Type B pancreatic cell (in vitro differentiated cells): Measurements from ENCODE around the gene TRMT2A. TPM values are rescaled to one million over a fixed set of nuclear protein-coding genes. Genes with fewer than 3 reads are reported as not detected.

Source experiments
- DNase-seq: peaks from one replicate; pipeline ENCODE4 v3.0.0; 2021; ENCODE audit warnings: mixed read lengths; ENCODE audit not compliant: unreplicated experiment; ENCODE audit errors: extremely low spot score
- H3K27ac Mint-ChIP-seq: 2 replicates; pipeline ENCODE4 v1.8.0; 2021; ENCODE audit warnings: mild to moderate bottlenecking, mixed read lengths
- H3K27me3 Mint-ChIP-seq: 2 replicates; pipeline ENCODE4 v1.8.0; 2021; ENCODE audit warnings: mixed read lengths
- H3K36me3 Mint-ChIP-seq: 2 replicates; pipeline ENCODE4 v1.8.0; 2021; ENCODE audit warnings: mixed read lengths
- H3K4me1 Mint-ChIP-seq: one replicate; pipeline ENCODE4 v1.8.0; 2021; ENCODE audit warnings: mixed read lengths; ENCODE audit not compliant: unreplicated experiment
- H3K4me3 Mint-ChIP-seq: 2 replicates; pipeline ENCODE4 v1.8.0; 2021; ENCODE audit warnings: mild to moderate bottlenecking, mixed read lengths
- H3K9me3 Mint-ChIP-seq: 2 replicates; pipeline ENCODE4 v1.8.0; 2021; ENCODE audit warnings: mixed read lengths
- CTCF ChIP-seq: fragments of 200-600 bp; sonication (generic); conservative IDR thresholded peaks from 2 replicates; pipeline ENCODE4 v1.5.0; 2021; ENCODE audit warnings: antibody characterized with exemption, mild to moderate bottlenecking
- total RNA-seq: library from RNA; stranded (reverse); gene quantifications from 2 replicates; pipeline ENCODE4 v1.2.1, GENCODE V29; 2021; ENCODE audit warnings: low replicate concordance

Gene TRMT2A
- total RNA-seq, 1 donor from 2014 or later = 64.8 TPM

- Mint-ChIP-seq H3K4me3 (no peak overlapping the region), H3K9me3 (no peaks in the 10 kb centered on the region), H3K36me3 (no peaks in the 10 kb centered on the region), H3K27me3 (no peaks in the 10 kb centered on the region), H3K27ac (no peak overlapping the region), H3K4me1 (no peaks in the 10 kb centered on the region)
- no peak for DNase-seq
- TF ChIP-seq CTCF = no peak
Measured at GRCh38 chr22:20142711-20143621, 25.9 kb upstream of the TRMT2A start.

GRCh38 chr22:20141186-20142077 is 24.4 kb upstream of the TRMT2A start:
- Mint-ChIP-seq H3K27me3 (no peaks in the 10 kb centered on the region), H3K9me3 (no peaks in the 10 kb centered on the region), H3K4me1 (peaks cover 3% of the 10 kb centered on the region), H3K36me3 (no peaks in the 10 kb centered on the region), H3K4me3 (no peak overlapping the region), H3K27ac (no peak overlapping the region)
- no peak for TF ChIP-seq CTCF
- no peak for DNase-seq

GRCh38 chr22:20140521-20140964 is 23.5 kb upstream of the TRMT2A start:
- no peak overlapping the region for H3K27ac Mint-ChIP-seq
- peaks cover 6% of the 10 kb centered on the region for H3K4me1 Mint-ChIP-seq
- no peak for DNase-seq

GRCh38 chr22:20140107-20140445 is 23.1 kb upstream of the TRMT2A start:
- H3K27me3 Mint-ChIP-seq = no peaks in the 10 kb centered on the region
- TF ChIP-seq CTCF = no peak
- peaks cover 6% of the 10 kb centered on the region for H3K4me1 Mint-ChIP-seq

More at GRCh38 chr22:20140521-20140964, 23.5 kb upstream of the TRMT2A start:
- TF ChIP-seq CTCF = no peak
- Mint-ChIP-seq H3K27me3 (no peaks in the 10 kb centered on the region), H3K4me3 (no peak overlapping the region), H3K36me3 (no peaks in the 10 kb centered on the region), H3K9me3 (no peaks in the 10 kb centered on the region)

GRCh38 chr22:20139391-20140106 is 22.5 kb upstream of the TRMT2A start:
- no peak for DNase-seq
- Mint-ChIP-seq H3K4me3 (no peak overlapping the region), H3K27ac (no peak overlapping the region), H3K27me3 (no peaks in the 10 kb centered on the region), H3K4me1 (peaks cover 7% of the 10 kb centered on the region), H3K36me3 (no peaks in the 10 kb centered on the region), H3K9me3 (no peaks in the 10 kb centered on the region)
- no peak for TF ChIP-seq CTCF

More at GRCh38 chr22:20140107-20140445, 23.1 kb upstream of the TRMT2A start:
- no peaks in the 10 kb centered on the region for H3K9me3 Mint-ChIP-seq
- no peak for DNase-seq
- no peak overlapping the region for H3K27ac Mint-ChIP-seq
- H3K36me3 Mint-ChIP-seq = no peaks in the 10 kb centered on the region
- H3K4me3 Mint-ChIP-seq = no peak overlapping the region
